ENCODE results near the gene KSR1. TPM values are rescaled to one million over a fixed set of nuclear protein-coding genes. Genes with fewer than 3 reads are reported as not detected.

Gene KSR1
- total RNA-seq, 1 donor from 2014 or later = 36.5 TPM

- intact Hi-C loops (cut with micrococcal nuclease) = no loop called here
Measured at GRCh38 chr17:27546624-27547300, 90.5 kb downstream of the KSR1 start.

GRCh38 chr17:27547301-27547683 is 91.0 kb downstream of the KSR1 start:
- intact Hi-C loops (cut with micrococcal nuclease) = no loop called here

- intact Hi-C loops (cut with micrococcal nuclease) = no loop called here
Measured at GRCh38 chr17:27548369-27548768, 92.1 kb downstream of the KSR1 start.

- intact Hi-C loops (cut with micrococcal nuclease) = no loop called here
Measured at GRCh38 chr17:27549251-27549893, 93.1 kb downstream of the KSR1 start.

GRCh38 chr17:27550291-27550930 is 94.2 kb downstream of the KSR1 start:
- intact Hi-C loops (cut with micrococcal nuclease) = no loop called here

GRCh38 chr17:27550974-27551505 is 94.8 kb downstream of the KSR1 start:
- intact Hi-C loops (cut with micrococcal nuclease) = no loop called here

- intact Hi-C loops (cut with micrococcal nuclease) = no loop called here
Measured at GRCh38 chr17:27551701-27552248, 95.5 kb downstream of the KSR1 start.

GRCh38 chr17:27552276-27552732 is 96.1 kb downstream of the KSR1 start:
- intact Hi-C loops (cut with micrococcal nuclease) = no loop called here

- intact Hi-C loops (cut with micrococcal nuclease) = no loop called here
Measured at GRCh38 chr17:27553019-27553511, 96.8 kb downstream of the KSR1 start.

GRCh38 chr17:27554152-27554551 is 97.9 kb downstream of the KSR1 start:
- intact Hi-C loops (cut with micrococcal nuclease) = no loop called here

- intact Hi-C loops (cut with micrococcal nuclease) = no loop called here
Measured at GRCh38 chr17:27554911-27555310, 98.7 kb downstream of the KSR1 start.

- intact Hi-C loops (cut with micrococcal nuclease) = no loop called here
Measured at GRCh38 chr17:27555339-27555738, 99.1 kb downstream of the KSR1 start.

- intact Hi-C loops (cut with micrococcal nuclease) = no loop called here
Measured at GRCh38 chr17:27558341-27558740, 102.1 kb downstream of the KSR1 start.

GRCh38 chr17:27558842-27559505 is 102.7 kb downstream of the KSR1 start:
- intact Hi-C loops (cut with micrococcal nuclease) = no loop called here

GRCh38 chr17:27559506-27560481 is 103.5 kb downstream of the KSR1 start:
- intact Hi-C loops (cut with micrococcal nuclease) = no loop called here

- intact Hi-C loops (cut with micrococcal nuclease) = no loop called here
Measured at GRCh38 chr17:27560668-27561067, 104.4 kb downstream of the KSR1 start.

GRCh38 chr17:27562777-27563455 is 106.7 kb downstream of the KSR1 start:
- intact Hi-C loops (cut with micrococcal nuclease) = no loop called here

- intact Hi-C loops (cut with micrococcal nuclease) = no loop called here
Measured at GRCh38 chr17:27563532-27563931, 107.3 kb downstream of the KSR1 start.

GRCh38 chr17:27564463-27564862 is 108.2 kb downstream of the KSR1 start:
- intact Hi-C loops (cut with micrococcal nuclease) = no loop called here

Measured in T-helper 2 cell treated with Interferon-gamma antibody and Interleukin-4, amounts not matched to agents 100 ng/mL and 5 ng/mL, for 36 hours (primary cell).